ENCODE results near the gene SPPL3. TPM values are rescaled to one million over a fixed set of nuclear protein-coding genes. Genes with fewer than 3 reads are reported as not detected.
"Not testable (repeated sequence)": the region's sequence is repeated elsewhere in the genome, so short reads cannot be mapped to it uniquely, and the experiment has no call there.

The SPPL3 gene
- polyA plus RNA-seq, 3 donors = 76.5 to 85.2 (median 84.3) TPM

DNA sequence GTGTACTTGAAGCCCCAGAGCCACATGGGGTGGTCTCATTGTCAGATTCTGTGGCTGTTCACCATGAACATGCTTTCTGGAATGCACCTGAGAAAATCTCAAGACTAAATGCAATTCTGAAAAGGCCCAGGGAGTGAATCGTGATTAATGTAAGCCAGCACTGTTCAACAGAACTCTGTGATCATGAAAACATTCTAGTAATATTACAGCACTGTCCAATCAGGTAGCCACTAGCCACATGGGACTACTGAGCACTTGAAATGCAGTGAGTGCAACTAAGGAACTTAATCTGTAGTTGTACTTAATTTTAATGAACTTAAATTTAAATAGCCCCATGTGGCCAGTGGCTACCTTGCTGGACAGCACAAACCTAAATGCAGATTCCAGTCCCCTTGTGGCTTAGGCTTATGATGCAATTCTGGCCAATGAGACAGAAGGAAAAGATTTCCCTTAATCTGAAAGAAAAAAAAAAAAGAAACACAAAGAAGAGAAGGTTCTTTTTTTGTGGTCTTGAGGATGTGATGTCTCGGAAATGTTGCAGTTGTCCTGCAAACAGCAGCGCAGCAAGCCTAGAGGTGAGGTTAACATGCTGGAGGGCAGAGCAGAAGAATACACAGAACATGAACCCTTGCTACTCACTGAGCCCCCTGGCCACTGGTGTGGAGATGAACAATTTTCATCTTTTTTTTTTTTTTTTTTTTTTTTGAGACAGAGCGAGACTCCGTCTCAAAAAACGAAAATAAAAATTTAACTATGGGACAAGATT, 48.2 kb downstream of the SPPL3 start:
- no peak for DNase-seq (ENCODE audit: extremely low read depth in 1 of 11, low read depth in 9 of 11, low spot score in 4 of 11)

DNA sequence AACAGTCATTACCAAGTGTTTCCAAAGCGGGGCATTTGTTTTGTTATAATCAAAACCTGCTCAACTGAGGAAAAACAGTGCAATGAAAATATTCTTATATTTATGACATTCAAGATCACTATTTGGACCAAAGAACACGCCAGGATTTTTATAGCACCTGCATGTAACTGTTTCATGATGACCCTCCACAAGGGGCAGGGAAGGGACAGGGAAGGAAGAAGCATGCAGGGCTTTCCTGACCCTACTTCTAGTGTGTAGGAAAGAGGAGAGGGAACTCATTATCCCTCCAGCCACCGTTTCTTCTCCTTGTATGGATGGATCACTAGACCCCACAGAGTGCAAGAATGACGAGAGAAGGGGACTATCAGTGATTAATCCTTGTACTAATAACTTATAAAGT, 49.4 kb downstream of the SPPL3 start:
- no peak for DNase-seq (ENCODE audit: extremely low read depth in 1 of 11, low read depth in 9 of 11, low spot score in 4 of 11)

DNA sequence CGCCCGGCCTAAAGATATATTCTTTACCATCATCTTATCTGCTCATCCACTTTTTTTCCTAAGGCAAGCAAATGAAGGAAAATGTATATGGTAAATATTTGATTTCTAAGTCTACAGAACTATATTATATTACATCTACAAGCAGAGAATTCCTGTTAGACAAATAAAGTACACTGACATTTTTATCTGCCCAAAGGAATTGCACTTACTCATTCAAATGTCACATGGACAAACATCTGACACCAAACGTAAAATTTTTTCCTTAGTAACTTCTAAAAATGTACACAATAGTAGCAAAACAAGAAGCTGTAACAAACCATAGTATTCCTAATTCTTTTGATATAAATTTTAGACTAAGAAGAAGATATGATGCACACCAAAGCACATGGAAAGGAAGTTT, 51.0 kb downstream of the SPPL3 start:
- DNase-seq (ENCODE audit: extremely low read depth in 1 of 11, low read depth in 9 of 11, low spot score in 4 of 11) = no peak

DNA sequence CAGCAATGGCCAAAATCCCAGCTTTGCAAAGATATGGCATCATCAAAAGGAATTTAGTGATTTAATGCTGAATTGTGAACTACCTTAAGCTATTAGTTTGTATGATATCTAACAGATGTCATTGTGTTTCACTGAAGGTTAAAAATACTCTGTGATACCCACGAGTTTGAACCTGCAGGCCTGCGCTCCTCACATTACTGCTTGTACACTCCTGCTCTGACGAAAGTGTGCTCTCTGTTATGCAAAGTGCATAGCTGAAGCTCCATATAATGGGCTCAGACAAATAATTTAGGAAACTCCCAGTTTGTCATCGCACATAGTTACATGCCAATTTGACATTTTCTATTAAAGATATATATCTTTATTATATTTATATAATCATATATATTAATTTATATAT, 52.2 kb downstream of the SPPL3 start:
- no peak for DNase-seq (ENCODE audit: extremely low read depth in 1 of 11, low read depth in 9 of 11, low spot score in 4 of 11)

DNA sequence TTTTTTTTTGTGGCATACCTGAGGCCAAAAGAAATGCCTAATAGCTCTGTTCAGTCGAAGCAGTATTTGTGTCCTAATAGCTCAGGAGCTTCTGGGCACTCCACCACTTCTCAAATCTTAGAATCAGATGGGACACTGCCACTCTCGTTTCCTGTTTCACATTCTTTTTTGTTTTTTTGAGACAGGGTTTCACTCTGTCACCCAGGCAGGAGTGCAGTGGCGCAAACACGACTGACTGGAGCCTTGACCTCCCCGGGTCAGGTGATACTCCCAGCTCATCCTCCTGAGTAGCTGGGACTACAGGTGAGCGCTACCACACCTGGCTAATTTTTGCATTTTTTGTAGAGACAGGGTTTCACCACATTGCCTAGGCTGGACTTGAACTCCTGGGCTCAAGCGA, 52.7 kb downstream of the SPPL3 start:
- no peak for DNase-seq (ENCODE audit: extremely low read depth in 1 of 11, low read depth in 9 of 11, low spot score in 4 of 11)

DNA sequence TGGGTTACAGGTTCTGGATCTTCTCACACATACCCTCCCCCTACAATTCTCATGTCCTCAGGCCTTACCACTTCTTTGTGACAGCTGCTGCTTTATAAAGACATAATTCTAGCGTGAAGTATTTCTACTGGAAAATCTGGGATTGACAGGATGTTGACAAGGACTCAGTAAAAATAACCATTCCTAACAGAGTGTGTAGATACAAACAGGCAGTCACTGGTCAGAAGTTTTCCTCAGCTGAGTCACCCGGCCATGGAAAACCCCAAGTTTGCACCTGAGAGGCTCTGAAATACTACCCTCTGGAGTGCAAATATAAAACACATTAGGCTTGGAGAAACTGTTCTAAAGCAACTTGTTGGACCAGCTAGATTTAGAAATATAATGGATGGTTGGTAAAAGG, 54.4 kb downstream of the SPPL3 start:
- DNase-seq (ENCODE audit: extremely low read depth in 1 of 11, low read depth in 9 of 11, low spot score in 4 of 11) = no peak

DNA sequence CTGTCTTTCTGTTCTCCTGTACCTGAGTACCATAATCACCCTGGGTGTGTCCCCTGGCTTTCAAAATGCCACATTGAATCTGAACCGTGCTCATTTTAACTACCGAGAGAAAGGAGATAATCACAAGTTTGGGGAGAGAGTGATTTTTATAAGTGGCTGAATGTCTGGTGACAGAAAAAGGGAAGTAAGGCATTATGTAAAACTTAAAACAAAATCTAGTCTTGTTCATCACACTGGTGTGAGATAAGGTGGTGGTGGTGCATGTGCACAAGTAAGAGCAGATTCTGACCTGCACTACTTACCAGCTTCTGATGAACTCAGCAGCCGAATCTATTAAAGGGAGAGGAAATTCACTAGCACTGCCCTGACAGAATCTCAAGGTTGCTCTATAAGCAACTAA, 56.3 kb downstream of the SPPL3 start:
- no peak for DNase-seq (ENCODE audit: extremely low read depth in 1 of 11, low read depth in 9 of 11, low spot score in 4 of 11)

DNA sequence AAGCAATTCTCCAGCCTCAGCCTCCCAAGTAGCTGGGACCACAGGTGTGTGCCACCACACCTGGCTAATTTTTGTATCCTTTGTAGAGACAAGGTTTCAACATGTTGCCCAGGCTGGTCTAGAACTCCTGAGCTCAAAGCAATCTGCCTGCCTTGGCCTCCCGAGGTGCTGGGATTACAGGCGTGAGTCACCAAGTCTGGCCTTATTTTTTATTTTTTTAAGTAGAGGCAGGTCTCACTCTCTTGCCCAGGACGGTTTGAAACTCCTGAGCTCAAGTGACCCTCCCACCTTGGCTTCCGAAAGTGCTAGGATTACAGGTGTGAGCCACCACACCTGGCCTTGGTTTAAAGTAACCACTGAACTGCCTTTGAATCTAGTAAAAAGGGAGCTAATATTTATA, 56.8 kb downstream of the SPPL3 start:
- DNase-seq (ENCODE audit: extremely low read depth in 1 of 11, low read depth in 9 of 11, low spot score in 4 of 11) = no peak

DNA sequence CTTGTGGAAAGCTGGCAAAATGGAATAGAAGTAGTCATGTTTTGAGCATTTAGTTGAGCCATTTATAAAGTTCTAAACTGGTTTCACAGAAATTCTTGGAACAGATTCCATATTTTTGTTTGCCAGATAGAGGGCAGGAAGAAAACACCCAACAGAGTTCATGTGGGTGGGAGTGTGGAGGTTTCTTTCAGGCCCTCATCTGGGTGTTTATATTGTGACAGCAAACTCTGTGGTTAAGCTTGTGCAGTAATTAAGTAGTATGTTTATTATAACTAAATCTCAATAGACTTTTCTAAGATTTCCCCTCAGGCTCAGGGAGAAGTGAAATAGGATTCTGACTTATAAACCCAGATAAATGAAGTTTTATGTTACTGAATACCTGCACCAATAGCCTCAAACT, 57.4 kb downstream of the SPPL3 start:
- DNase-seq (ENCODE audit: extremely low read depth in 1 of 11, low read depth in 9 of 11, low spot score in 4 of 11) = no peak

DNA sequence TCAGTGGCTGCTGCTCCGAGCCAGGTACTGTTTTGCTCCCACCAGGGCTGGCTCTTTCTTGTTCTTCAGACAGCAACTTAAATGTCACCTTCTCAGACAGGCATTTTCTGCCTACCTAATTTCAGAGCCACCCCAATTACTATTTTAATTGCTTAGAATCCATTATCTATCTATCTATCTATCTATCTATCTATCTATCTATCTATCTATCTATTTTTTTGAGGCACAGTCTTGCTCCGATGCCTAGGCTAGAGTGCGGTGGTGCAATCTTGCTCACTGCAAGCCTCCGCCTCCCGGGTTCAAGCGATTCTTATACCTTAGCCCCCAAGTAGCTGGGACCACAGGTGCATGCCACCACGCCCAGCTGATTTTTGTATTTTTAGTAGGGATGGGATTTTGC, 58.5 kb downstream of the SPPL3 start:
- no peak for DNase-seq (ENCODE audit: extremely low read depth in 1 of 11, low read depth in 9 of 11, low spot score in 4 of 11)

DNA sequence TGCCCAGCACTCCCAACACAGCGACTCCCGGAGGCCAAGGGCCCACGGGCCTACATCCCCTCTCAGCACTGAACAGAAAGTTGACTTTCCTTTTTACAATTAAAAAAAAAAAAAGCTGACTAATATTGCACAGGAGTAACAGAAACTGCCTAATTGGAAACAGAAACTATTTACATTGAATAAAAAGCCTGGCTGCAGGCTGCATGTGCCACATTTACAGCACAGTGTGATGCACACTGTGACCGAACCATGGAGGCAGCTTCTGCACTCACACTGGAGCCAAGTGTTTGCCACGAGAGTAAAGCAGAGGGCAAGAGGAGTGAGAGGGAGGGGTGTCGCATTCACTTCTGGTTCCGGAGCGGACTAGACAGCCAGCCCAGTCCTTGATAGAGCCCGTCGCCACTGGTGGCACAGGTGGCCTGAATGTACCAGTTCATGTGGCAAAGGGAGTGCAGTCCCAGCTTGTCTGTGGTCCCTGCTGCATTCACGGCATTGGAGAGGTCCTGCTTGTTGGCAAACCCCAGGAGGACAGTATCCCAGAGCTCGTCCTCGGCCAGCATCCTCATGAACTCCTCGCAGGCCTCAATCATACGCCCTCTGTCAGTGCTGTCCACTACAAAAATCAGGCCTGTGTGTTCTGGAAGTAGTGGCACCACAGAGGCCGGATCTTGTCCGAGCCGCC, 59.2 kb downstream of the SPPL3 start:
- DNase-seq (ENCODE audit: extremely low read depth in 1 of 11, low read depth in 9 of 11, low spot score in 4 of 11) = no peak

DNA sequence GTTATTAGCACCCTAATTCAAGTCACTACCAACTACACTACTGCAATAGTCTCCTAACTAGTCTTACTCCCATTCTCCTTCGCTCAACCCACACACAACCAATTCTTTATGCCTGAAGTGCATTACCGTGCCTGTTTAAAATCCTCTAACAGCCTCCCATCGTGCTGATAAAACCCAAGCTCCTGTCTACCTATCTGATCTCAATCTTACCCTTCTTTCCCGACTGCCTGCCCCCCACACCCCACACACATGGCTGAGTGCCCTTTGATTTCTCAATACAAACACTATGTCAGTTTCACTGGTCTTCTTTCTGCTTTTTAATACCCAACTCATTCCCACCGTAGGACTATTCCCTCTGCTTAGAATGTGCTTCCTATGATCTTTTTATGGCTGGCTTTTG, 59.9 kb downstream of the SPPL3 start:
- DNase-seq (ENCODE audit: extremely low read depth in 1 of 11, low read depth in 9 of 11, low spot score in 4 of 11) = no peak

DNA sequence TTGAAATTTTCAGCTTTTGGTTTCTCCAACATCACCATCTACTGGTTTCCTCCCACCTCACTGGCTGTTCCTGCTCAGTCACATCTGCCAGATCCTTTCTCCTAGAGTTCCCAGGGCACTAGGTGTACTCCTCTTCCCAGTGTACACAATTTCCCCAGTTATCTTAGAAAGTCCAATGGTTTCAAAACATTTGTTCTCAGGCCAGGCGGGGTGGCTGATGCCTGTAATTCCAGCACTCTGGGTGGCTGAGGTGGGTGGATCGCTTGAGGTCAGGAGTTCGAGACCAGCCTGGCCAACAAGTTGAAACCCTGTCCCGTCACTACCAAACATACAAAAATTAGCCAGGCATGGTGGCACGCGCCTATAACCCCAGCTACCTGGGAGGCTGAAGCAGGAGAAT, 60.7 kb downstream of the SPPL3 start:
- no peak for DNase-seq (ENCODE audit: extremely low read depth in 1 of 11, low read depth in 9 of 11, low spot score in 4 of 11)

DNA sequence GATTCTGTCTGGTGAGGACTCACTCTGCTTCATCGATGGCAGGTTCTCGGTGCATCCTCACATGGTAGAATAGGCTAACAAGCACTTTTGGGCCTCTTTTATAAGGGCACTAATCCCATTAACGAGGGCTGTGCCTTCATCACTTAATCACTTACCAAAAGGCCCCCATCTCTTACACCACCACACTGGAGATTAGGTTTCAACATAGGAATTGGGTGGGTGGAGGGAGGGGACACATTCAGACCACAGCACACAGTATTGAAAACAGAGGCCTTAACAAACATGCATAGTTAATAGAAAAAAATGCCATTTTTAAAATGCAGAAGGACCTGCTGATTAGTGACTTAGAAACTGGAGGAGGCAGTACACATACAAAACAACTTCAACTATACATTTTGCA, 61.6 kb downstream of the SPPL3 start:
- DNase-seq (ENCODE audit: extremely low read depth in 1 of 11, low read depth in 9 of 11, low spot score in 4 of 11) = no peak

DNA sequence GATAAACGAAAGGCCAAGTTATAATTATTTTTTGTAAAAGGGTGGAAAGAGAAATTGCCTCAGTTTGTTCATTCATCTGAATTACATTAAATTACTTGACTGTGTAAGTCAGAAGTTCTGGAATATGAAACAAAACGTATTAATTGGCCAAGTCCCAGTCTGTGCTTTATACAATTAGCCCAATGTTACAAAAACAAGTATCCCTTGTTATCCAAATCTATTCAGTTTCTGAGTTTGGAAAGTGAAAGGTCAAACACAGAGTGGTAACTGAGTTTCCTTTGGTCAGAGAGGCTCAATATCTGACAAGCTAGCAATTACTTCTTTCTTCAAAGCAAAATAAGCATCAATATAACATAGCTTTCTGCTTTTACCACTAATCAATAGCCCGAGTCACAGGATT, 62.6 kb downstream of the SPPL3 start:
- DNase-seq (ENCODE audit: extremely low read depth in 1 of 11, low read depth in 9 of 11, low spot score in 4 of 11) = no peak

DNA sequence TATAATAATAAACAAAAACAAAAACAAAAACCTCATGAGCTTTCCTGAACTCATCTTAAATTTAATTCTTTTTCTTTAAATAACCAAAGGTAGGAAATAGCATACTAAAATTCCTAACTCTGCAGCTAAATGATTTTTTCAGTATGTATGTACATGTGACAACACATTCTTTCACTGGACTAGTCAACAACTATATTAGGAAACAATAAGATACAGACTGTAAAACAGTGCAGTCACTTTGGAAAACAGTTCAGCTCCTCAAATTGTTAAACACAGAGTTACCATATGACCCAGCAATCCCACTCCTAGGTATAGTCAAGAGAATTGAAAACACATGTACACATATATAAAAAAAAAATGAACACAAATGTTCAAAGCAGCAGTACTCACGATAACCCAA, 64.7 kb downstream of the SPPL3 start:
- DNase-seq (ENCODE audit: extremely low read depth in 1 of 11, low read depth in 9 of 11, low spot score in 4 of 11) = no peak

DNA sequence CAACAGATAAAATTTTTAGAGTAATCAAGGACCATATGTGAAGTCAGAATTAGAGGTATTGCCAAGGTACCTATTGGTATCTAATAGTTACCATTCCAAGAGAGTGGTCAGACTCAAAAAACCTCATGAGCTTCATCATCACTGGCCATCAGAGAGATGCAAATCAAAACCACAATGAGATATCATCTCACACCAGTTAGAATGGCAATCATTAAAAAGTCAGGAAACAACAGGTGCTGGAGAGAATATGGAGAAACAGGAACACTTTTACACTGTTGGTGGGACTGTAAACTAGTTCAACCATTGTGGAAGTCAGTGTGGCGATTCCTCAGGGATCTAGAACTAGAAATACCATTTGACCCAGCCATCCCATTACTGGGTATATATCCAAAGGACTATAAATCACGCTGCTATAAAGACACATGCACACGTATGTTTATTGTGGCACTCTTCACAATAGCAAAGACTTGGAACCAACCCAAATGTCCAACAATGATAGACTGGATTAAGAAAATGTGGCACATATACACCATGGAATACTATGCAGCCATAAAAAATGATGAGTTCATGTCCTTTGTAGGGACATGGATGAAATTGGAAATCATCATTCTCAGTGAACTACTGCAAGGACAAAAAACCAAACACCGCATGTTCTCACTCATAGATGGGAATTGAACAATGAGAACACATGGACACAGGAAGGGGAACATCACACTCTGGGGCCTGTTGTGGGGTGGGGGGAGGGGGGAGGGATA, 65.4 kb downstream of the SPPL3 start:
- DNase-seq (ENCODE audit: extremely low read depth in 1 of 11, low read depth in 9 of 11, low spot score in 4 of 11) = not testable (repeated sequence)

DNA sequence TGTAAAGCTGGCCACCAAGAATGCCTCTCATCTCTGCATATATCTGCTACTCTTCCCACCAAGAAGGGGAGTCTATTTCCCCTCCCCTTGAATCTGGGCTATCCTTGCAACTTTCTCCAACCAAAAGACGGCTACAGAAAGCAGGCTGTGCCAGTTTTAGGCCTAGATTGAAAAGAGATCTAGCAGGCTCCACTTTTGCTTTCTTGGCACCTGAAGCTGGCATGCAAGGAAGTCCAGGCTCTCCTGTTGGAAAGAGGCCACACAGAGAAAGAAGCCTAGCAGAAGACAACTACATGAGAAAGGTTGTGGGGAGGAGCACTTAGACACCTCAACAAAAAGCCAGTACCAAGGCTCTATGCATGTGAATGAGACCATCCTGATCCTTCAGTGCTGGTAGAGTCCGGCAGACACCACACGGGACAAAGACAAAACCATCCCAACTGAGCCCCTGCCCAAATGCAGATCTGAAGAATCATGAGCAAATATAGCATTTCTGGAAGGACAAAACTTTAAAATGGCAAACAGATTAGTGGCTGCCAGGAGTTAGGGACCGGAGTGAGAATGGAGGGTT, 68.0 kb downstream of the SPPL3 start:
- no peak for DNase-seq (ENCODE audit: extremely low read depth in 1 of 11, low read depth in 9 of 11, low spot score in 4 of 11)

DNA sequence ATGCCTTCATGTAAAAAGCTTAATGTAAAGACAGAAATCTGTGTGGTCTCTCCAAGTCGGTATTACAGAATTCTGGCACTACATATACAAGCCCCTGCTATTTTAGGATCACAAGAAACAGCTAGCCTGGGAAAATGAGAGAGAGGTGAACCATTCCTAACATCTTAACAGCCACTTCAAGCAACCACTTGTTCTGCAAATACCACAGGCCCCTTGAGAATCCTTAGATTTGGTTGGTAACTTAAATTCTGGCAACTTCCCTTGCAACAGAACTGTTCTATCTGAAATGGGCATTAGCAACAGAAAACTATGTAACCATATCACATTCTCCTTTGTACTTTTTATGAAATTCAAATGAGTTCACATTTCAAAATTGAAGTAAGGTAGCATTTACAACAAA, 68.5 kb downstream of the SPPL3 start:
- no peak for DNase-seq (ENCODE audit: extremely low read depth in 1 of 11, low read depth in 9 of 11, low spot score in 4 of 11)

DNA sequence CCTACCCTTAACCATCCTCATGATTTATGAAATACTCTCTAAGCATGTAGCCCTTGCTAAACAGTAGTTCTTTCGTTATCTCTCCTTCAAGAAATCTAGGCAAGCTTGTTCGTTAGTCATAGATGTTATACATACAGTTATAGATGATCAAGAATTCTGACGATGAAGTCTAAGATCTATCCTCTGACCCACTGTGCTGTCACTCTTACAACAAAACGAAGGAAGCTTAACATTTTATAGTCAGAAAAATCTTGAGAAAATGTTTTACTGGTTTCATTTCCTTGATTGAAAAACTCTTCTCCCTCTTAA, 68.9 kb downstream of the SPPL3 start:
- DNase-seq (ENCODE audit: extremely low read depth in 1 of 11, low read depth in 9 of 11, low spot score in 4 of 11) = no peak
